ENCODE data around the gene ENOX2. TPM values are rescaled to one million over a fixed set of nuclear protein-coding genes. Genes with fewer than 3 reads are reported as not detected.
"Not testable (repeated sequence)": the region's sequence is repeated elsewhere in the genome, so short reads cannot be mapped to it uniquely, and the experiment has no call there.

The ENOX2 gene, protein sequence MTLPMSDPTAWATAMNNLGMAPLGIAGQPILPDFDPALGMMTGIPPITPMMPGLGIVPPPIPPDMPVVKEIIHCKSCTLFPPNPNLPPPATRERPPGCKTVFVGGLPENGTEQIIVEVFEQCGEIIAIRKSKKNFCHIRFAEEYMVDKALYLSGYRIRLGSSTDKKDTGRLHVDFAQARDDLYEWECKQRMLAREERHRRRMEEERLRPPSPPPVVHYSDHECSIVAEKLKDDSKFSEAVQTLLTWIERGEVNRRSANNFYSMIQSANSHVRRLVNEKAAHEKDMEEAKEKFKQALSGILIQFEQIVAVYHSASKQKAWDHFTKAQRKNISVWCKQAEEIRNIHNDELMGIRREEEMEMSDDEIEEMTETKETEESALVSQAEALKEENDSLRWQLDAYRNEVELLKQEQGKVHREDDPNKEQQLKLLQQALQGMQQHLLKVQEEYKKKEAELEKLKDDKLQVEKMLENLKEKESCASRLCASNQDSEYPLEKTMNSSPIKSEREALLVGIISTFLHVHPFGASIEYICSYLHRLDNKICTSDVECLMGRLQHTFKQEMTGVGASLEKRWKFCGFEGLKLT
- 13.2 TPM for total RNA-seq
- long read RNA-seq, full-length matches to known transcripts: 5 of 13 reads
- long read RNA-seq, partial matches to known transcripts: 3 of 13 reads
- long read RNA-seq, other reads (novel, unspliced or antisense): 5 of 13 reads

GRCh38 chrX:130902783-130903613 lies at the start of gene ENOX2:
ENOX2 (minus strand) TSS chrX:130903209; CDS start chrX:130703216, 199,993 bp downstream.
- ATAC-seq: peak; percentile 99
- DNase-seq: peak; percentile 92
- intact Hi-C loops (cut with micrococcal nuclease): no loop called here

DNA sequence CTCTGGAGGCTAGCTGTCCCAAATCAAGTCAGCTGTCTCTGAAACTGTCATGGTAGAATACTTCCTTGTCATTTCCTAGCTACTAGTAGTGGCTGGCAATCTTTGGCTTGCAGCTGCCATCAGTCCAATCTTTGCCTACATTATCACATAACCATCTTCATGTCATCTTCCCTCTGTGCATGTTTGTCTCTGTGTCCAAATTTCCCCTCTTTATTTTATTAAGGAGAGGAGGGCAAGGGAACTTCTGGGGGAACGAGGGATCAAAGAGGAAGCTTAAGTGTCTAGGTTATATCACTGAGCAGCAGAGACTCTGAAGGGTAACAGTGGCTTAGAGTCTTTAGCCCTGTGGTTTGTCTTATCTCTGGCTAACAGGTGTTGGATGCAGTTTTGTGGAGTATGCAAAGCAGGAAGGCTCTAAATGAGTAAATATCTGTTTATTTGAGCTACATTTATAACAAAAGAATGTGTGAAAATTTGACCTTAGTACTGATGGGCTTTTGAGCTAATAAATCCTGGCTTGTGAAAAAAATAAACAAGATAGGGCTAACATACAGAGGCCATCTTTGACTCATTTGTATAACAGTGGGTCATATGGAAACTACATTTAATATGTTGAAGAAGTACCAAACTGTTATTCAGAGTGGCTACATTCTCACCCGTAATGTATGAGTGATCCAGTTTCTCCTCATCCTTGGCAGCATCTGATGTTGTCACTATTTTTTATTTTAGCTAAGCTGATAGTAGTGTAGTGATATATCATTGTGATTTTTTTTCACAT lies 49.4 kb upstream of the ENOX2 start:
- no peak for ATAC-seq
- DNase-seq: no peak
- intact Hi-C loops (cut with micrococcal nuclease): no loop called here

GRCh38 chrX:130944230-130944629 lies 41.2 kb upstream of the ENOX2 start:
- intact Hi-C loops (cut with micrococcal nuclease): no loop called here
- DNase-seq (no peak), ATAC-seq (no peak)

DNA sequence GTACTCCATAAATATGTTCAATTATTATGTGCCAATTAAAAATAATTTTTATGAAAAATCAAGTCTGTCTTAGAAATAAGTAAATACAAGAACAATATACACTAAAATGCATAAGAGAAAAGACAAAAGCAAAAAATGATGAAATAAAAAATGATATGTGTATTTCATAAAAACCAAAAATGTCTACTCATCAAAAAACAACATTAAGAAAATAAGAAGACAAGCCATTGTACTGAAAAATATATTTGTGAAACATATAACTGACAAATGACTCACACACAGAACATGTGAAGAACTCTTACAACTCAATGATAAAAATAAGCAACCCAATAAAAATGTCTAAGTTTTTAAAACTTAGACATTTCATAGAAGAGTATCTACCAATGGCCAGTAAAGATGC lies 34.1 kb upstream of the ENOX2 start:
- intact Hi-C loops (cut with micrococcal nuclease): no loop called here
- ATAC-seq (no peak), DNase-seq (no peak)

DNA sequence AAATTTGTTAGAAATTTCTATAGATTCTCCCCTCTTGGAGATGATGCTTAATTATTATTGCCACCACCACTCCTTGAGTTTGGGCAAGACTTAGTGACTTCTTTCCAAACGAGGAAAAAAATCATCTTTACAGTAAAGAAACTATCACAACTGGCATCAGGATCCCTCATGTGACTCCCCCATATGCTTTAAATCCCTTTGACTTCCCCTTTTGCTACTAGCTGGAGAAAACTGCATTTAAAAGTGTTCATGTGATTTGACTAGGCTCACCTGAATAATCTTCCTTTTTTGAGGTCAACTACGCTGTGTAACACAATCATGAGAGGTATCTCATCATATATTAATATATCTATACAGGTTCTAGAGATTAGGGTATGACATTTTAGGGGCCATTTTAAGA lies 30.3 kb upstream of the ENOX2 start:
- no peak for DNase-seq
- ATAC-seq: no peak
- intact Hi-C loops (cut with micrococcal nuclease): no loop called here

GRCh38 chrX:130920405-130920804 lies 17.4 kb upstream of the ENOX2 start:
- DNase-seq; intact Hi-C loops (cut with micrococcal nuclease): not testable (repeated sequence)

GRCh38 chrX:130919676-130920075 lies 16.7 kb upstream of the ENOX2 start:
- not testable (repeated sequence) for DNase-seq, ATAC-seq
- intact Hi-C loops (cut with micrococcal nuclease): loop anchor here (10.0 kb wide), 1 partner anchor 385 kb away; no protein-coding TSS in a partner anchor

More at GRCh38 chrX:130920405-130920804, 17.4 kb upstream of the ENOX2 start:
- not testable (repeated sequence) for ATAC-seq

DNA sequence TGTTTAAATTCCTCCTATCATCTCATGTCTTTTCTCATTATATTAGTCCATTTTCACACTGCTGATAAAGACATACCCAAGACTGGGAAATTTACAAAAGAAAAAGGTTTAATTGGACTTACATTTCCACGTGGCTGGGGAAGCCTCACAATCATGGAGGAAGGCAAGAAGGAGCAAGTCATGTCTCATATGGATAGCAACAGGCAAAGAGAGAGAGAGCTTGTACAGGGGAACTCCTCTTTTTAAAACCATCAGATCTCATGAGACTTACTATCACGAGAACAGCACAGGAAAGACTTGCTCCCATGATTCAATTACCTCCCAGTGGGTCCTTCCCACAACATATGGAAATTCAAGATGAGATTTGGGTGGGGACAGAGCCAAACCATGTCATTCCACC lies 15.5 kb upstream of the ENOX2 start:
- not testable (repeated sequence) for DNase-seq, ATAC-seq
- intact Hi-C loops (cut with micrococcal nuclease): loop anchor here (10.0 kb wide), 1 partner anchor 384 kb away; no protein-coding TSS in a partner anchor

DNA sequence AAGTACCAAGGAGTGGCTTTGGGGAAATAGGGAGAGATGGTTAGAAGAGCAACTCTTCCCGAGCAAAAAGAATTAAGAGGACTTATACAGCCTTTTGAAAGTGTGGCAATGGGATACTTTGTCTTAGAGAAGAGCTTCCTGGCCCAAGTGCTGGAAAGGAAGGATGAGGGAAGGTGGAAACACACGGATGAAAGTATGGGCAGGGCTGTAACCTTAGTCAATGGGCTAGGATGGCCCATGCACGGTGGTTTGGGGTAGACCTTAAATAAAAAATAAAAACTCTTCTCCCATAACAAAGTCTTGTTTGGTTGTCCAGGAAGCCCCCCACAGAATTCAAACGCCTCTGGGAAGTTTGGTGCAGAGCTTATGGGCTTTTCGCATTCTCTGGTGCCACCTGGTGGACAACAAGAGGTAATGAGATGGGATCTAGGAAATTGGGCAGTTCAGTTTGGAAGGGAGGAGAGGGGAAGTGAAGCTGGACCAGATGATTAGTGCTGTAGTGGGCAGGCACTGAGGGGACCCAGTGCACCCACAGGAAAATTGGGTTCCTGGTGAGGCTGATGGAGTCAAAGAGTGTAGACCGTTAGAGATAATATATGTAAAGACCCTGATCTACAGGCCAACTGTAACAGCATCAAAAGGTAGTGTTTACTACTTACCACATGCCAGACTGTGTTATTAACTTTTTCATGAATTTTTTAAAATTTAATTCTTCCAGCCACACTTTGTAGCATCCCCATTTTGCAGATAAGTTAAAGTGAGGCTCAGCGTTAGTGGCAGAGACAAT lies 13.8 kb upstream of the ENOX2 start:
- intact Hi-C loops (cut with micrococcal nuclease): loop anchor here (10.0 kb wide), 1 partner anchor 382 kb away; no protein-coding TSS in a partner anchor
- ATAC-seq (no peak), DNase-seq (no peak)

DNA sequence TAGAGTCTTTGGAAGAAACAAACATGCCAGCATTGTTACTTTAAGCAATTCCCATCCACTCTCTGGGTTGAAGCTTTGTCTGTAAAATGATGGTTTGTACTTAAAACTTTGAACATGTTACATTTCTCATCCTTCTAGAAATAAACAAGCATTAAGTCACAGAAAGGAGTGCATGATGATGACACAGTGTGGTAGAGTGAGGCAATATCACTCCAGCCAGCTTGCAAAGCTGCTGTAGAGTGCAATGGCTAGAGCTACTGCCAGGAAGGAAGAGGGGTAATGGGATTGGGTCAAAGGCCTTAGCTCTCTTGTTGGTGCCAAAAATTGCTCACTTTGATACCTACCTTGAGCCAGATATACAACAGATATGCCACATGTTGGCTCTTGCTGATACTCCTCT lies 12.3 kb upstream of the ENOX2 start:
- ATAC-seq (no peak), DNase-seq (no peak)
- intact Hi-C loops (cut with micrococcal nuclease): loop anchor here (10.0 kb wide), 1 partner anchor 381 kb away; no protein-coding TSS in a partner anchor

DNA sequence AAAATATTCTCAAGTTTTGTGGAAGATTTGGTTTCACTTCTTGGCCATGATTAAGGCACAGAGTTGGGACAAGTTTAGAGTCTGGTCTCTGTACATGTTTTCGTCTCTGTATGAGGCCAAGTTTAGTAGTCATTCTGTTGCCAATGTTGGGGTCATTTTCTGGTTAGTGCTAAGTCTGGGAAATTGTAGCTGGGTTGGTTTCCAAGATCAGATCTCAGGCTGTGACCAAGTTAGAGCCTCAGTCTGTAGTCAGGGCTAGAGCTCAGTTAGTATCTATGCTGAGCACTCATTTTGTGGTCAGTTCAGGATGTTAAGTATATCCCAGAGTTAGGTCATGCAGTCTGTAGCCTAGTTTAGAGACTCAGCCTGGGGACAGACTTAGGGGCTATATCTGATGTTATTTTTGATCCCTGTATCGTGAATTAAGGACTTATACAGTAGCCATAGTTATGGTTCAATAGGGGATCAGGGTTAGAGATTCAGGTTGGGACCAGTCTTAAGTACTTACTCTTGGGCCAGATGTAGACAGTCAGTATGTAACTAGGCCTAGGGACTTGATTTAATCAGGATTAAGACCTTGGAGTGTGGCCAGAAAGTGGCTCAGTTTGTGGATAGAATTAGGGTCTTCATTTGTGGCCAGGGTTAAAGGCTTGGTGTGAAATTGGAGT lies 6.6 kb upstream of the ENOX2 start:
- ATAC-seq: no peak
- DNase-seq: no peak
- intact Hi-C loops (cut with micrococcal nuclease): loop anchor here (10.0 kb wide), 1 partner anchor 375 kb away; no protein-coding TSS in a partner anchor

GRCh38 chrX:130906776-130907175 lies 3.8 kb upstream of the ENOX2 start:
- DNase-seq (no peak), ATAC-seq (no peak)
- intact Hi-C loops (cut with micrococcal nuclease): no loop called here

- ATAC-seq: no peak
- no peak for DNase-seq
- intact Hi-C loops (cut with micrococcal nuclease): no loop called here
Measured at GRCh38 chrX:130902446-130902782, 595 bp downstream of the ENOX2 start.

DNA sequence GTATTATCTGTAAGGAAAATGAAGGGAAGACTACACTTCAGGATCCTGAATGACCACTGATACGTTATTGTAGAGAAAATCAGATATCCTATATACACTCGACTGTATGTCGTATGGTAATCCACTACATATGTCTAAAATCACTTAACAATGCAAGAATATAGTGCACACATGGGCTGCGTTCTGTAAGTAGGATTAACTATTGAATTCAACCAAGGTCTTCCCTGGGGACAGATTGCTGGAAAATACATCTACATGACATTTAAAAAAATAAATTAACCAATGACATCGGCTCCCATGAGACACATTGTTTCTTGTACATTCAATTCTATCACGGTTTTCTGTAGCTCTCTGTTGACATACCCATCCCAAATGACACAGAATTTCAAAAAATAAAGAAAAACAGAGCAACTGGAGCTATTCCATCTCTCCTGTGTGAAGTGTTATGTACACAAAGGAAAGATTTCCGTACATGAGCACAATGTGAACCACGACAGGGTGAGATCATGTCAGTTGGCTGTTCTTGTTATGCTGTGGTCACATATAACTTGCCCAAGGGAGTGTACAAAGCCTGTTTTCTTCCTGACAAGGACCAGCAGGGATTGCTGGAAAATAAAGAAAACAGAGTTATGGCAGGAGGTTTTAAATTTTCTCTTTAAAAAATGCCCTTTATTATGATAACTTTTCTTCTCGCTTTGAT lies 6.1 kb downstream of the ENOX2 start:
- ATAC-seq: peak; percentile 81
- intact Hi-C loops (cut with micrococcal nuclease): no loop called here

DNA sequence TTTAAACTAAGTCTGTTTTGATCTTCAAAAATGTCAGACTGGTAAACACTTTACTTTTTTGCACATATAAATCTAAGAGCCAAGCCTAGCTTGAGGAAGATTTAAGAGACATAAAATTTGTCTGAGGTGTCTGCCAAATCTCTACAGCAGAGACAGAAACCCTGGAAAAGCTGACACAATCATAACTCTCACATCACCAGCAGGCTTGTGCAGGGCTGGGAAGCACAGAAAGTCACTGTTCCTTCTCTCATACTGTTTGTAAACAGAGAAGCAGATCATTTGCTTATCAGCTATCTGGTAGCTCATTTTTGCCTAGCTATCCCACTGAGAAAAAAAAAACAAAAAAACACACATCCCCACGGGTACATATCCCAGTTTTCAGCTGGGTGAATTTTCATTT lies 7.0 kb downstream of the ENOX2 start:
- intact Hi-C loops (cut with micrococcal nuclease): no loop called here
- DNase-seq: no peak
- peak; percentile 85 for ATAC-seq

More for the DNA sequence above, 6.1 kb downstream of the ENOX2 start:
- DNase-seq: no peak

DNA sequence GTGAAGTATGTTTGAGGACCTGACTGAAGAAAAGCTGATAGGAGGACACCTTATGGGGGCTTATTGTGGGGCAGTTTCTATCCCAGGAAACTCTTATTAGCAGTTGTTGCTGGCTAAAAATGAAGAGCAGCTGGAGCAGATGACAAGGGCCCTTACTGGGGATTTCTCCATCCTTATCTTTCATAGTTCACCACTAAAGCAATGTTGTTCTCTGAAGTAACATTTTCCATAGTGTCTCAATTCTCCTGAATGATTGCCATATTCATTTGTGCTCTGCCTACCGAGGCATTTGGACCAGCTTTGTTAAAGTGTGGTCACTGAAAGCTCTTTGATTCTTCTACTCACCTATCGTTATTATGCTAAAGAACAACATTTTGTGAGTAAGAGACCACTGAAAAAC lies 7.7 kb downstream of the ENOX2 start:
- intact Hi-C loops (cut with micrococcal nuclease): no loop called here
- ATAC-seq (peak; percentile 67), DNase-seq (no peak)
